Right lobe of liver (tissue), 4 donors: ENCODE data around the gene CTNND2.

ENCODE experiments used
- CTCF ChIP-seq, 4 donors: fragments of 200-600 bp in 3 of 4; fragments of 450-650 bp in 1 of 4; IDR thresholded peaks; one replicate each; pipeline versions ENCODE4 v1.5.1 to v1.8.0; 2016 to 2022; ENCODE audit warnings: antibody characterized with exemption in 4 of 4, mild to moderate bottlenecking in 2 of 4
- POLR2A ChIP-seq: fragments of 450-650 bp; IDR thresholded peaks from one replicate; pipeline ENCODE4 v1.6.1; 2017; ENCODE audit warnings: antibody characterized with exemption, mild to moderate bottlenecking
- donor health status: DM: no; HTN: no; CAD: no.
- donor health status: DM: no; HTN: no; CAD: no.
- donor health status: DM: no; HTN: yes; CAD: no.

GRCh38 chr5:11815916-11816315 is 88.3 kb downstream of the CTNND2 start:
- TF ChIP-seq CTCF (IDR thresholded peaks at IDR 0.05) (no peak), POLR2A (no peak)
